Kidney glomerular epithelial cell (primary cell): Measurements from ENCODE around the gene NOL7.

Experiments
- DNase-seq: peaks from one replicate; lab custom pipeline; 2025; lab: John Stamatoyannopoulos, UW

NOL7 gene

GRCh38 chr6:13597073-13597472, 18.1 kb upstream of the NOL7 start:
- DNase-seq, result no peak

GRCh38 chr6:13600036-13600435, 15.1 kb upstream of the NOL7 start:
- no peak for DNase-seq

- DNase-seq, result no peak
Measured at GRCh38 chr6:13604135-13604534, 11.0 kb upstream of the NOL7 start.

- DNase-seq, result no peak
Measured at GRCh38 chr6:13604546-13605416, 10.4 kb upstream of the NOL7 start.

GRCh38 chr6:13605634-13606033, 9.5 kb upstream of the NOL7 start:
- DNase-seq, result no peak

- DNase-seq, result no peak
Measured at GRCh38 chr6:13611715-13612114, 3.4 kb upstream of the NOL7 start.

- DNase-seq, result no peak
Measured at GRCh38 chr6:13613029-13613594, 2.0 kb upstream of the NOL7 start.

GRCh38 chr6:13614126-13614925, 809 bp upstream of the NOL7 start:
- DNase-seq, result peak; percentile 37

GRCh38 chr6:13615792-13616120, 621 bp downstream of the NOL7 start:
- no peak for DNase-seq

GRCh38 chr6:13617066-13617465, 1.9 kb downstream of the NOL7 start:
- no peak for DNase-seq

GRCh38 chr6:13624871-13625288, 9.7 kb downstream of the NOL7 start:
- peak; percentile 17 for DNase-seq

- DNase-seq, result no peak
Measured at GRCh38 chr6:13629459-13630116, 14.5 kb downstream of the NOL7 start.

GRCh38 chr6:13630499-13630898, 15.4 kb downstream of the NOL7 start:
- DNase-seq, result no peak

GRCh38 chr6:13633343-13633742, 18.2 kb downstream of the NOL7 start:
- no peak for DNase-seq

- DNase-seq, result no peak
Measured at GRCh38 chr6:13635948-13636658, 21.0 kb downstream of the NOL7 start.

- DNase-seq, result no peak
Measured at GRCh38 chr6:13638014-13638413, 22.9 kb downstream of the NOL7 start.

GRCh38 chr6:13638626-13639025, 23.5 kb downstream of the NOL7 start:
- DNase-seq, result no peak

- no peak for DNase-seq
Measured at GRCh38 chr6:13641315-13641714, 26.2 kb downstream of the NOL7 start.

GRCh38 chr6:13643125-13643524, 28.0 kb downstream of the NOL7 start:
- DNase-seq, result no peak

- DNase-seq, result no peak
Measured at GRCh38 chr6:13648850-13649249, 33.7 kb downstream of the NOL7 start.

GRCh38 chr6:13649393-13649792, 34.3 kb downstream of the NOL7 start:
- no peak for DNase-seq

GRCh38 chr6:13653296-13653695, 38.2 kb downstream of the NOL7 start:
- DNase-seq, result peak; percentile 16
